HEK293 (cell line): ENCODE data around the gene TCF3.

Experiments
- KLF8 ChIP-seq: fragments of 450-650 bp; formaldehyde crosslinking; IDR thresholded peaks from 2 replicates; pipeline ENCODE4 v1.5.1; 2016; ENCODE audit warnings: missing biosample characterization, missing genetic modification characterization
- ZNF138 ChIP-seq: fragments of 450-650 bp; formaldehyde crosslinking; IDR thresholded peaks from 2 replicates; pipeline ENCODE4 v1.5.1; 2016; ENCODE audit warnings: missing biosample characterization, missing genetic modification characterization, borderline replicate concordance
- ZNF48 ChIP-seq: fragments of 450-650 bp; formaldehyde crosslinking; IDR thresholded peaks from 2 replicates; pipeline ENCODE4 v1.5.1; 2016; ENCODE audit warnings: missing biosample characterization, missing genetic modification characterization
- ZNF514 ChIP-seq: fragments of 450-650 bp; formaldehyde crosslinking; IDR thresholded peaks from 2 replicates; pipeline ENCODE4 v1.5.1; 2016; ENCODE audit warnings: missing biosample characterization, missing genetic modification characterization
- ZNF664 ChIP-seq: fragments of 450-650 bp; formaldehyde crosslinking; IDR thresholded peaks from 2 replicates; pipeline ENCODE4 v1.5.1; 2016; ENCODE audit warnings: missing biosample characterization, missing genetic modification characterization
- ZNF792 ChIP-seq: fragments of 450-650 bp; formaldehyde crosslinking; IDR thresholded peaks from 2 replicates; pipeline ENCODE4 v1.5.1; 2016; ENCODE audit warnings: missing biosample characterization, missing genetic modification characterization
- TF ChIP-seq, protein P1 (sequence below): sonication (generic); formaldehyde crosslinking; IDR thresholded peaks from 2 replicates; pipeline ENCODE4 v1.8.1; 2022; ENCODE audit warnings: mild to moderate bottlenecking, moderate library complexity, missing genetic modification reagents
- TF ChIP-seq, protein P2 (sequence below): fragments of 450-650 bp; formaldehyde crosslinking; IDR thresholded peaks from 2 replicates; pipeline ENCODE4 v1.5.1; 2016; ENCODE audit warnings: missing biosample characterization, missing genetic modification characterization
- TF ChIP-seq, protein P3 (sequence below): fragments of 450-650 bp; formaldehyde crosslinking; IDR thresholded peaks from 2 replicates; pipeline ENCODE4 v1.5.1; 2017; ENCODE audit warnings: missing biosample characterization, missing genetic modification characterization
- TF ChIP-seq, protein P4 (sequence below): fragments of 450-650 bp; formaldehyde crosslinking; IDR thresholded peaks from 2 replicates; pipeline ENCODE4 v1.5.1; 2016; ENCODE audit warnings: missing biosample characterization, missing genetic modification characterization

DNA sequence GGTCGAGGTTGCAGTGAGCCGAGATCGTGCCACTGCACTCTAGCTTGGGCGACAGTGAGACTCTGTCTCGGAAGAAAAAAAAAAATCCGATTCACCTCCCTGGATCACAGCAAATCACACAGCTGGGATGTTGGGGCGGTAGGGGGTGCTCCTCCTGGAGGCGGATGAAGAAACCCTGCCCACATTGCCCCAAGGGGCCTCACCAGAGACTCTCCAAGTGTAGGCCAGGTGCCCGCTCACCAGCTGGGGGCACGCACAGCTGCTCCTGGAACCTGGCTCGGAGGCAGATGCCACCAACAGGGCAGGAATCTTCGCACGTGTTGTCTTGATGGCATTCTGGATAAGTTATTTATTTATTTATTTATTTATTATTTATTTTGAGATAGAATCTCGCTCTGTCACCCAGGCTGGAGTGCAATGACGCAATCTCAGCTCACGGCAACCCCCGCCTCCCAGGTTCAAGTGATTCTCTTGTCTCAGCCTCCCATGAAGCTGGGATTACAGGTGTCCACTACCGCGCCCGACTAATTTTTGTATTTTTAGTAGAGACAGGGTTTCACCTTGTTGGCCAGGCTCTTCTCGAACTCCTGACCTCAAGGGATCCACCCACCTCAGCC, 50.2 kb downstream of the TCF3 start:
- TF ChIP-seq, protein P1, sequence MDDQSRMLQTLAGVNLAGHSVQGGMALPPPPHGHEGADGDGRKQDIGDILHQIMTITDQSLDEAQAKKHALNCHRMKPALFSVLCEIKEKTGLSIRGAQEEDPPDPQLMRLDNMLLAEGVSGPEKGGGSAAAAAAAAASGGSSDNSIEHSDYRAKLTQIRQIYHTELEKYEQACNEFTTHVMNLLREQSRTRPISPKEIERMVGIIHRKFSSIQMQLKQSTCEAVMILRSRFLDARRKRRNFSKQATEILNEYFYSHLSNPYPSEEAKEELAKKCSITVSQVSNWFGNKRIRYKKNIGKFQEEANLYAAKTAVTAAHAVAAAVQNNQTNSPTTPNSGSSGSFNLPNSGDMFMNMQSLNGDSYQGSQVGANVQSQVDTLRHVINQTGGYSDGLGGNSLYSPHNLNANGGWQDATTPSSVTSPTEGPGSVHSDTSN (CRISPR knock-in tag) = no peak
- TF ChIP-seq, protein P2, sequence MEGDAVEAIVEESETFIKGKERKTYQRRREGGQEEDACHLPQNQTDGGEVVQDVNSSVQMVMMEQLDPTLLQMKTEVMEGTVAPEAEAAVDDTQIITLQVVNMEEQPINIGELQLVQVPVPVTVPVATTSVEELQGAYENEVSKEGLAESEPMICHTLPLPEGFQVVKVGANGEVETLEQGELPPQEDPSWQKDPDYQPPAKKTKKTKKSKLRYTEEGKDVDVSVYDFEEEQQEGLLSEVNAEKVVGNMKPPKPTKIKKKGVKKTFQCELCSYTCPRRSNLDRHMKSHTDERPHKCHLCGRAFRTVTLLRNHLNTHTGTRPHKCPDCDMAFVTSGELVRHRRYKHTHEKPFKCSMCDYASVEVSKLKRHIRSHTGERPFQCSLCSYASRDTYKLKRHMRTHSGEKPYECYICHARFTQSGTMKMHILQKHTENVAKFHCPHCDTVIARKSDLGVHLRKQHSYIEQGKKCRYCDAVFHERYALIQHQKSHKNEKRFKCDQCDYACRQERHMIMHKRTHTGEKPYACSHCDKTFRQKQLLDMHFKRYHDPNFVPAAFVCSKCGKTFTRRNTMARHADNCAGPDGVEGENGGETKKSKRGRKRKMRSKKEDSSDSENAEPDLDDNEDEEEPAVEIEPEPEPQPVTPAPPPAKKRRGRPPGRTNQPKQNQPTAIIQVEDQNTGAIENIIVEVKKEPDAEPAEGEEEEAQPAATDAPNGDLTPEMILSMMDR (tag by site-specific recombination) = no peak
- TF ChIP-seq, protein P3, sequence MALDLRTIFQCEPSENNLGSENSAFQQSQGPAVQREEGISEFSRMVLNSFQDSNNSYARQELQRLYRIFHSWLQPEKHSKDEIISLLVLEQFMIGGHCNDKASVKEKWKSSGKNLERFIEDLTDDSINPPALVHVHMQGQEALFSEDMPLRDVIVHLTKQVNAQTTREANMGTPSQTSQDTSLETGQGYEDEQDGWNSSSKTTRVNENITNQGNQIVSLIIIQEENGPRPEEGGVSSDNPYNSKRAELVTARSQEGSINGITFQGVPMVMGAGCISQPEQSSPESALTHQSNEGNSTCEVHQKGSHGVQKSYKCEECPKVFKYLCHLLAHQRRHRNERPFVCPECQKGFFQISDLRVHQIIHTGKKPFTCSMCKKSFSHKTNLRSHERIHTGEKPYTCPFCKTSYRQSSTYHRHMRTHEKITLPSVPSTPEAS (tag by site-specific recombination) = no peak
- TF ChIP-seq ZNF514 (no peak), ZNF138 (tag by site-specific recombination) (no peak), ZNF664 (tag by site-specific recombination) (no peak), KLF8 (tag by site-specific recombination) (no peak), ZNF792 (tag by site-specific recombination) (no peak), ZNF48 (tag by site-specific recombination) (no peak)
- TF ChIP-seq, protein P4, sequence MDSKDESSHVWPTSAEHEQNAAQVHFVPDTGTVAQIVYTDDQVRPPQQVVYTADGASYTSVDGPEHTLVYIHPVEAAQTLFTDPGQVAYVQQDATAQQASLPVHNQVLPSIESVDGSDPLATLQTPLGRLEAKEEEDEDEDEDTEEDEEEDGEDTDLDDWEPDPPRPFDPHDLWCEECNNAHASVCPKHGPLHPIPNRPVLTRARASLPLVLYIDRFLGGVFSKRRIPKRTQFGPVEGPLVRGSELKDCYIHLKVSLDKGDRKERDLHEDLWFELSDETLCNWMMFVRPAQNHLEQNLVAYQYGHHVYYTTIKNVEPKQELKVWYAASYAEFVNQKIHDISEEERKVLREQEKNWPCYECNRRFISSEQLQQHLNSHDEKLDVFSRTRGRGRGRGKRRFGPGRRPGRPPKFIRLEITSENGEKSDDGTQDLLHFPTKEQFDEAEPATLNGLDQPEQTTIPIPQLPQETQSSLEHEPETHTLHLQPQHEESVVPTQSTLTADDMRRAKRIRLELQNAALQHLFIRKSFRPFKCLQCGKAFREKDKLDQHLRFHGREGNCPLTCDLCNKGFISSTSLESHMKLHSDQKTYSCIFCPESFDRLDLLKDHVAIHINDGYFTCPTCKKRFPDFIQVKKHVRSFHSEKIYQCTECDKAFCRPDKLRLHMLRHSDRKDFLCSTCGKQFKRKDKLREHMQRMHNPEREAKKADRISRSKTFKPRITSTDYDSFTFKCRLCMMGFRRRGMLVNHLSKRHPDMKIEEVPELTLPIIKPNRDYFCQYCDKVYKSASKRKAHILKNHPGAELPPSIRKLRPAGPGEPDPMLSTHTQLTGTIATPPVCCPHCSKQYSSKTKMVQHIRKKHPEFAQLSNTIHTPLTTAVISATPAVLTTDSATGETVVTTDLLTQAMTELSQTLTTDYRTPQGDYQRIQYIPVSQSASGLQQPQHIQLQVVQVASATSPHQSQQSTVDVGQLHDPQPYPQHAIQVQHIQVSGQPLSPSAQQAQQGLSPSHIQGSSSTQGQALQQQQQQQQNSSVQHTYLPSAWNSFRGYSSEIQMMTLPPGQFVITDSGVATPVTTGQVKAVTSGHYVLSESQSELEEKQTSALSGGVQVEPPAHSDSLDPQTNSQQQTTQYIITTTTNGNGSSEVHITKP = no peak
